Spleen (tissue), 7 donors: ENCODE results near the gene HDGFL3.
"Not testable (repeated sequence)": the region's sequence is repeated elsewhere in the genome, so short reads cannot be mapped to it uniquely, and the experiment has no call there.

Source experiments
- CTCF ChIP-seq, 11 experiments: fragments of 200-600 bp in 7 of 11; fragments of 450-650 bp in 4 of 11; sonication (generic) in 4 of 11; IDR thresholded peaks in 8 of 11; conservative IDR thresholded peaks in 3 of 11; 1 replicate in 7 of 11; 2 replicates in 4 of 11; pipeline versions ENCODE4 v1.4.0 to v1.8.0; 2016 to 2021; ENCODE audit warnings: antibody characterized with exemption in 11 of 11, inconsistent platforms in 4 of 11, mild to moderate bottlenecking in 1 of 11
- POLR2A ChIP-seq, 3 donors: fragments of 450-650 bp; IDR thresholded peaks; one replicate each; pipeline ENCODE4 v1.5.1; 2017; ENCODE audit warnings: antibody characterized with exemption in 3 of 3, mild to moderate bottlenecking in 1 of 3
- donor health status: DM: no; HTN: no; CAD: no; lungs with moderate emphysema.
- donor health status: DM: no; HTN: no; CAD: no.
- donor health status: DM: no; HTN: no; CAD: no.

- TF ChIP-seq POLR2A (IDR thresholded peaks at IDR 0.05); CTCF (IDR thresholded peaks at IDR 0.05 in 8 of 11, conservative IDR thresholded peaks at IDR 0.05 in 3 of 11): not testable (repeated sequence)
These were observed 65.5 kb downstream of the HDGFL3 start for GRCh38 chr15:83142151-83142550.
